ENCODE measurements around the gene OTUD7B. TPM values are rescaled to one million over a fixed set of nuclear protein-coding genes. Genes with fewer than 3 reads are reported as not detected.
"Not testable (repeated sequence)": the region's sequence is repeated elsewhere in the genome, so short reads cannot be mapped to it uniquely, and the experiment has no call there.

Gene OTUD7B
- total and polyA plus RNA-seq, 2 donors (not counting 1 experiment from before 2014, with no cell fraction given), result 0.40 to 3.3 TPM

- no peak for TF ChIP-seq CTCF (IDR thresholded peaks at IDR 0.05)
- TF ChIP-seq EZH2 (IDR thresholded peaks at IDR 0.05; ENCODE audit: borderline replicate concordance, insufficient read depth, low read depth, low read length, poor library complexity, severe bottlenecking), result no peak
- peak overlapping the region; percentile 10 for H3K4me3 Mint-ChIP-seq
- peaks cover 20% of the 10 kb centered on the region for H3K4me1 Mint-ChIP-seq
- intact Hi-C loops (cut with micrococcal nuclease), result loop anchor here (5.0 kb wide), 1 partner anchor 152 kb away; no protein-coding TSS in a partner anchor
- no peak overlapping the region for H3K4me3 ChIP-seq (ENCODE audit: control extremely low read depth in 1 of 5, extremely low read depth in 1 of 5, insufficient read depth in 1 of 5, low read depth in 2 of 5, low read length in 4 of 5)
- no peak for DNase-seq
- no peak overlapping the region for H3K9ac ChIP-seq (ENCODE audit: low read length)
- no peak overlapping the region for H2AFZ ChIP-seq (ENCODE audit: insufficient read depth, low read depth, low read length, poor library complexity, severe bottlenecking)
- H3K27me3 Mint-ChIP-seq, result no peaks in the 10 kb centered on the region
- no peak overlapping the region for H3K4me2 ChIP-seq (replicated peaks; ENCODE audit: low read depth, low read length, poor library complexity, severe bottlenecking)
- CTCF ChIA-PET, result interaction anchor here (1.2 to 3.5 kb wide), 5 partner anchors 69 to 134 kb away, joined by 3 to 30 read pairs (median 4); no protein-coding TSS in a partner anchor
- H3K4me1 ChIP-seq (ENCODE audit: control insufficient read depth in 2 of 2, insufficient read depth in 2 of 2, low read length in 2 of 2), result peaks cover 8% of the 10 kb centered on the region in 2 donors
- H3K27me3 ChIP-seq (replicated peaks in 1 of 4; ENCODE audit: control extremely low read depth in 1 of 4, control insufficient read depth in 3 of 4, insufficient read depth in 4 of 4, low read length in 3 of 4), result no peaks in the 10 kb centered on the region
- ATAC-seq (ENCODE audit: low read depth), result no peak
- H3K27ac ChIP-seq (ENCODE audit: low read length in 2 of 2), result no peak overlapping the region
- H3K36me3 ChIP-seq (replicated peaks in 1 of 2; ENCODE audit: control extremely low read depth in 1 of 2, control insufficient read depth in 1 of 2, extremely low read depth in 1 of 2, insufficient read depth in 2 of 2, low read length in 1 of 2), result no peaks in the 10 kb centered on the region
- no peaks in the 10 kb centered on the region for H3K9me3 Mint-ChIP-seq (ENCODE audit: insufficient read depth)
- H4K20me1 ChIP-seq (ENCODE audit: control insufficient read depth, insufficient read depth, low read length, poor library complexity, severe bottlenecking), result no peaks in the 10 kb centered on the region
- H3K79me2 ChIP-seq (ENCODE audit: control insufficient read depth, insufficient read depth, low read length), result no peaks in the 10 kb centered on the region
- no peak overlapping the region for H3K27ac Mint-ChIP-seq
- 0% methylated on average over 1 of the region's 3 CpGs for WGBS (ENCODE audit: insufficient coverage)
- H3K9me3 ChIP-seq (ENCODE audit: control extremely low read depth in 1 of 3, control insufficient read depth in 2 of 3, insufficient read depth in 1 of 3, low read length in 2 of 3), result no peaks in the 10 kb centered on the region
- POLR2A ChIA-PET, result interaction anchor here (0.6 kb wide), 1 partner anchor 57 kb away, joined by 3 read pairs; no protein-coding TSS in a partner anchor
Measured at GRCh38 chr1:150053926-150054325, 43.4 kb upstream of the OTUD7B start.

GRCh38 chr1:150051905-150052412 is 41.4 kb upstream of the OTUD7B start:
- H4K20me1 ChIP-seq (ENCODE audit: control insufficient read depth, insufficient read depth, low read length, poor library complexity, severe bottlenecking); DNase-seq; H3K27ac Mint-ChIP-seq; H3K9me3 ChIP-seq (ENCODE audit: control extremely low read depth in 1 of 3, control insufficient read depth in 2 of 3, insufficient read depth in 1 of 3, low read length in 2 of 3); H3K4me3 Mint-ChIP-seq; H3K4me1 ChIP-seq (ENCODE audit: control insufficient read depth in 2 of 2, insufficient read depth in 2 of 2, low read length in 2 of 2); H3K9me3 Mint-ChIP-seq (ENCODE audit: insufficient read depth); H3K79me2 ChIP-seq (ENCODE audit: control insufficient read depth, insufficient read depth, low read length); H3K4me3 ChIP-seq (ENCODE audit: control extremely low read depth in 1 of 5, extremely low read depth in 1 of 5, insufficient read depth in 1 of 5, low read depth in 2 of 5, low read length in 4 of 5); H3K4me2 ChIP-seq (replicated peaks; ENCODE audit: low read depth, low read length, poor library complexity, severe bottlenecking); H3K36me3 ChIP-seq (replicated peaks in 1 of 2; ENCODE audit: control extremely low read depth in 1 of 2, control insufficient read depth in 1 of 2, extremely low read depth in 1 of 2, insufficient read depth in 2 of 2, low read length in 1 of 2); ATAC-seq (ENCODE audit: low read depth); H3K9ac ChIP-seq (ENCODE audit: low read length); H3K27me3 Mint-ChIP-seq; H2AFZ ChIP-seq (ENCODE audit: insufficient read depth, low read depth, low read length, poor library complexity, severe bottlenecking); POLR2A ChIA-PET; H3K27ac ChIP-seq (ENCODE audit: low read length in 2 of 2); H3K27me3 ChIP-seq (replicated peaks in 1 of 4; ENCODE audit: control extremely low read depth in 1 of 4, control insufficient read depth in 3 of 4, insufficient read depth in 4 of 4, low read length in 3 of 4): not testable (repeated sequence)
- intact Hi-C loops (cut with micrococcal nuclease), result loop anchor here (5.0 kb wide), 1 partner anchor 150 kb away; no protein-coding TSS in a partner anchor
- peaks cover 20% of the 10 kb centered on the region for H3K4me1 Mint-ChIP-seq
- CTCF ChIA-PET, result interaction anchor here (0.6 to 2.8 kb wide), 5 partner anchors 12 to 171 kb away, joined by 3 to 67 read pairs (median 3); no protein-coding TSS in a partner anchor
- 10% methylated on average over 2 of the region's 3 CpGs for WGBS (ENCODE audit: insufficient coverage)

Measured in B cell (primary cell).